ENCODE data around the gene ARPIN. TPM values are rescaled to one million over a fixed set of nuclear protein-coding genes. Genes with fewer than 3 reads are reported as not detected.

Gene ARPIN
- total and polyA plus RNA-seq, 9 of the 15 experiments (the other 6 are each of a cell fraction or from before 2014, with no cell fraction given), result not detected

- TF ChIP-seq CTCFL (IDR thresholded peaks at IDR 0.05; ENCODE audit: borderline replicate concordance, insufficient read depth, low read depth, low read length, poor library complexity, severe bottlenecking) (peak; percentile 78), THRAP3 (IDR thresholded peaks at IDR 0.05; ENCODE audit: borderline replicate concordance) (no peak), IRF9 (tag; IDR thresholded peaks at IDR 0.05) (no peak), STAG1 (CRISPR knock-in tag; IDR thresholded peaks at IDR 0.05; ENCODE audit: borderline replicate concordance) (peak; percentile 54; the same call in 1 of the 2 replicates), RHOXF2B (CRISPR knock-in tag; conservative IDR thresholded peaks at IDR 0.05) (no peak), CC2D1A (IDR thresholded peaks at IDR 0.05) (0 out of 2 replicates have a peak, but pooled peaks have one; percentile 35), CBFB (CRISPR knock-in tag; IDR thresholded peaks at IDR 0.05) (no peak), MLX (CRISPR knock-in tag; conservative IDR thresholded peaks at IDR 0.05) (no peak), CAMTA2 (CRISPR knock-in tag; conservative IDR thresholded peaks at IDR 0.05) (no peak), RB1 (IDR thresholded peaks at IDR 0.05; ENCODE audit: low read depth) (peak; percentile 42; the same call in 1 of the 2 replicates), MCM3 (IDR thresholded peaks at IDR 0.05) (no peak), BACH1 (tag; IDR thresholded peaks at IDR 0.05) (no peak), ZNF280A (IDR thresholded peaks at IDR 0.05; ENCODE audit: low read depth, partially characterized antibody) (no peak), NR2C1 (IDR thresholded peaks at IDR 0.05) (no peak), NR2C1 (tag; IDR thresholded peaks at IDR 0.05) (no peak), SMC3 (conservative IDR thresholded peaks at IDR 0.05; ENCODE audit: insufficient read depth, low read depth, low read length) (peak; percentile 78), RAD21 (CRISPR knock-in tag; conservative IDR thresholded peaks at IDR 0.05 in 1 of 2, IDR thresholded peaks at IDR 0.05 in 1 of 2) (peak; percentile 89 to 93), CREM (IDR thresholded peaks at IDR 0.05; ENCODE audit: low read depth) (no peak), MEF2A (IDR thresholded peaks at IDR 0.05; ENCODE audit: control insufficient read depth, low read depth, low read length) (no peak), CLOCK (CRISPR knock-in tag; IDR thresholded peaks at IDR 0.05; ENCODE audit: borderline replicate concordance) (no peak)
Measured at GRCh38 chr15:89898614-89899294, 14.0 kb downstream of the ARPIN start (continued).
